ENCODE results near the gene HRAS.
A peak's percentile ranks its signal among the peaks of the same experiment; 100 is the strongest.

The HRAS gene

GRCh38 chr11:507727-508515 is 27.5 kb downstream of the HRAS start:
- DNase-seq = no peak

GRCh38 chr11:506995-507726 is 28.2 kb downstream of the HRAS start, which contains the start of gene RNH1:
Gene RNH1, minus strand, starts transcription at chr11:507242. Its CDS starts 5,080 bp downstream, at chr11:502162.
- DNase-seq = peak; percentile 85 to 98 (median 97)

- peak; percentile 85 to 98 (median 97) for DNase-seq
These were observed 29.0 kb downstream of the HRAS start for GRCh38 chr11:506238-506994.

GRCh38 chr11:504994-505344 is 30.4 kb downstream of the HRAS start:
- no peak for DNase-seq

- DNase-seq = peak in 2 of 14 donors; percentile 56 to 64
These were observed 31.1 kb downstream of the HRAS start for GRCh38 chr11:504053-504993.

GRCh38 chr11:503179-503981 is 32.0 kb downstream of the HRAS start:
- DNase-seq = peak in 13 of 14 donors; percentile 36 to 88 (median 69)

- no peak for DNase-seq
These were observed 32.8 kb downstream of the HRAS start for GRCh38 chr11:502288-503178.

- no peak for DNase-seq
These were observed 33.6 kb downstream of the HRAS start for GRCh38 chr11:501683-502287.

GRCh38 chr11:501001-501682 is 34.2 kb downstream of the HRAS start:
- no peak for DNase-seq

- no peak for DNase-seq
These were observed 35.9 kb downstream of the HRAS start for GRCh38 chr11:499201-500076.

- no peak for DNase-seq
These were observed 36.8 kb downstream of the HRAS start for GRCh38 chr11:498297-499181.

GRCh38 chr11:497565-498296 is 37.6 kb downstream of the HRAS start:
- no peak for DNase-seq

GRCh38 chr11:496834-497564 is 38.4 kb downstream of the HRAS start:
- no peak for DNase-seq

- no peak for DNase-seq
These were observed 39.8 kb downstream of the HRAS start for GRCh38 chr11:495537-495931.

All from C1 segment of cervical spinal cord (tissue), 14 donors.